ENCODE results near the gene FN3KRP. TPM values are rescaled to one million over a fixed set of nuclear protein-coding genes. Genes with fewer than 3 reads are reported as not detected.

The FN3KRP gene
- total and polyA plus RNA-seq, 2 experiments from 2014 or later = 17.0 to 27.4 TPM

DNA sequence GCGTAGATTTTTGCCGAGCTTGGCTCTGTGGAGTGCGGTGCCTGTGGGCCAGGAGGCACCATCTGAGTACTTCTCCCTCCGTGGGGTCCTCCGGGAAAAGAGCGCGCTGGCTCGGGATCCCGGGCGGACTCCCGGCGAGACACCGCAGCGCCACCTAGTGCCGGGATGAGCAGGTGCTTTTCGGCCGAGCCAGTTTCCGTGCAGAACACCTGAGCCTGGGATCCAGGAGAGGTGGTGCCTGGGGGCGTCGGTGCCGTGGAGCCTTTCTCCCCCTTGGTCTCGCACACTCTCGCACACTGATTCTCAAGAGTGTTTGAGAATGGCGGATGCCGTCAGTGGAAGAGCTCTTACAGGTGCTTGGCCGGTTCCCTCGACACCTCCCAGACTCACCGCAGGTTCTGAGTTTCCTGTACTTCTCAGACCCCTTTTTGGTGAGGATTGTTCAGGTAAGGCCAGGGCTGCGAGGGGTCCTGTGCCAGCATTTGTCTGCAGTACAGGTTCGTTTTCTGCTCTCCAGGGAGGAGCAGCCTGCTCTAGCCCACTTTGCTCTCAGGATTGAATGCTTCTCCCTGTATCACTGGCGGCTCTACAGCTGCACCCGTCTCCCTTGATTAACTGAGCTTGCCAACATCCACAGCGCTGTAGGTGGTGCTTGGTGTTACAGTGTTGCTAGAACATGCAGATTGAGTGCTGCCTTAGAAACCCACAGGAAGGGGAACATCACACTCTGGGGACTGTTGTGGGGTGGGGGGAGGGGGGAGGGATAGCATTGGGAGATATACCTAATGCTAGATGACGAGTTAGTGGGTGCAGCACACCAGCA, 58.7 kb downstream of the FN3KRP start:
- H3K27ac ChIP-seq = no peak overlapping the region
- no peak for TF ChIP-seq EZH2 (IDR thresholded peaks at IDR 0.05; ENCODE audit: borderline replicate concordance)
- peak; percentile 81 for TF ChIP-seq CTCF (IDR thresholded peaks at IDR 0.05; ENCODE audit: poor library complexity)
- DNase-seq (ENCODE audit: low spot score) = peak; percentile 74
- no peaks in the 10 kb centered on the region for H3K36me3 ChIP-seq (replicated peaks; ENCODE audit: insufficient read depth, low read depth)
- H3K4me3 ChIP-seq = no peak overlapping the region
- peak overlapping the region; percentile 59 for H3K4me2 ChIP-seq
- no peaks in the 10 kb centered on the region for H3K27me3 ChIP-seq
- WGBS (ENCODE audit: low lambda C conversion rate, missing lambda C conversion rate) = 57% methylated on average over 34 of the region's 34 CpGs
- no peaks in the 10 kb centered on the region for H3K9me2 ChIP-seq (replicated peaks; ENCODE audit: insufficient read depth)
- no peaks in the 10 kb centered on the region for H3K79me2 ChIP-seq
- H4K20me1 ChIP-seq (ENCODE audit: insufficient read depth, poor library complexity, severe bottlenecking) = no peaks in the 10 kb centered on the region
- no peaks in the 10 kb centered on the region for H3K9me3 ChIP-seq (ENCODE audit: low read depth)
- H3K4me1 ChIP-seq (ENCODE audit: insufficient read depth) = peaks cover 2% of the 10 kb centered on the region
- H2AFZ ChIP-seq = no peak overlapping the region

- TF ChIP-seq EZH2phosphoT487 (IDR thresholded peaks at IDR 0.05; ENCODE audit: low read depth, severe bottlenecking, unreplicated experiment) = no peak
- TF ChIP-seq CTCF (IDR thresholded peaks at IDR 0.05; ENCODE audit: poor library complexity) = no peak
- TF ChIP-seq EZH2 (IDR thresholded peaks at IDR 0.05; ENCODE audit: borderline replicate concordance) = no peak
- H3K9me2 ChIP-seq (replicated peaks; ENCODE audit: insufficient read depth) = no peaks in the 10 kb centered on the region
- DNase-seq (ENCODE audit: low spot score) = no peak
- H4K20me1 ChIP-seq (ENCODE audit: insufficient read depth, poor library complexity, severe bottlenecking) = no peaks in the 10 kb centered on the region
- 96% methylated on average over 13 of the region's 13 CpGs for WGBS (ENCODE audit: low lambda C conversion rate, missing lambda C conversion rate)
- H3K4me3 ChIP-seq = no peak overlapping the region
- no peak overlapping the region for H3K4me2 ChIP-seq
- no peaks in the 10 kb centered on the region for H3K36me3 ChIP-seq (replicated peaks; ENCODE audit: insufficient read depth, low read depth)
- no peaks in the 10 kb centered on the region for H3K79me2 ChIP-seq
- H3K27ac ChIP-seq = no peak overlapping the region
- H3K27me3 ChIP-seq = no peaks in the 10 kb centered on the region
- no peaks in the 10 kb centered on the region for H3K9me3 ChIP-seq (ENCODE audit: low read depth)
- no peak overlapping the region for H2AFZ ChIP-seq
- peaks cover 2% of the 10 kb centered on the region for H3K4me1 ChIP-seq (ENCODE audit: insufficient read depth)
These were observed 59.9 kb downstream of the FN3KRP start for GRCh38 chr17:82776454-82776853.

Small RNA genes within 50 kb of the gene (microRNA-seq; reads per million reads assigned to microRNA genes)
- 2.2 reads per million for gene MIR4525

Small RNA genes within 50 kb of the gene (small RNA-seq; reads per million reads assigned to genes)
- not detected for gene MIR4525

Other genes starting within 250 kb of the FN3KRP start
- 30.2 and 40.9 TPM in 2 replicates for gene FOXK2, start 197.0 kb upstream of the FN3KRP start, total RNA-seq
- gene FOXK2, start 197.0 kb upstream of the FN3KRP start, polyA plus RNA-seq = 29.5 and 37.7 TPM in 2 replicates
- 95.4 and 112 TPM in 2 replicates for gene WDR45B, start 68.3 kb upstream of the FN3KRP start, total RNA-seq
- 74.2 and 82.6 TPM in 2 replicates for gene WDR45B, start 68.3 kb upstream of the FN3KRP start, polyA plus RNA-seq
- 20.0 and 22.2 TPM in 2 replicates for gene RAB40B, start 18.0 kb upstream of the FN3KRP start, total RNA-seq
- gene RAB40B, start 18.0 kb upstream of the FN3KRP start, polyA plus RNA-seq = 22.2 and 27.8 TPM in 2 replicates
- 4.0 and 17.3 TPM in 2 replicates for gene FN3K, start 18.9 kb downstream of the FN3KRP start, total RNA-seq
- 12.8 and 13.7 TPM in 2 replicates for gene FN3K, start 18.9 kb downstream of the FN3KRP start, polyA plus RNA-seq
- gene TBCD, start 35.4 kb downstream of the FN3KRP start, total RNA-seq = 24.5 and 34.4 TPM in 2 replicates
- gene TBCD, start 35.4 kb downstream of the FN3KRP start, polyA plus RNA-seq = 41.5 and 42.3 TPM in 2 replicates
- 0.12 and 0.27 TPM in 2 replicates for gene ZNF750, start 123.3 kb downstream of the FN3KRP start, total RNA-seq
- 0.49 and 2.1 TPM in 2 replicates for gene ZNF750, start 123.3 kb downstream of the FN3KRP start, polyA plus RNA-seq

Measured in hepatocyte (in vitro differentiated cells).